IPS DF 6.9 (cell line): ENCODE data around the gene TBC1D13.
"Not testable (repeated sequence)": the region's sequence is repeated elsewhere in the genome, so short reads cannot be mapped to it uniquely, and the experiment has no call there.

ENCODE experiments used
- DNase-seq: peaks from one replicate; pipeline ENCODE4 v3.0.0-alpha.2; 2013; ENCODE audit warnings: low read depth, low spot score
- H3K27ac ChIP-seq: one replicate; pipeline ENCODE4 v1.5.1; 2013; ENCODE audit warnings: low read length, control low read depth
- H3K27me3 ChIP-seq: 2 replicates; pipeline ENCODE4 v1.6.1; 2013; ENCODE audit warnings: mild to moderate bottlenecking, low read length; ENCODE audit not compliant: control insufficient read depth, insufficient read depth
- H3K36me3 ChIP-seq: 2 replicates; pipeline ENCODE4 v1.6.1; 2013; ENCODE audit warnings: low read length; ENCODE audit not compliant: control insufficient read depth, insufficient read depth
- H3K4me1 ChIP-seq: 2 replicates; pipeline ENCODE4 v1.6.1; 2013; ENCODE audit warnings: low read length; ENCODE audit not compliant: control insufficient read depth, insufficient read depth
- H3K4me3 ChIP-seq: 2 replicates; pipeline ENCODE4 v1.5.1; 2013; ENCODE audit warnings: mild to moderate bottlenecking, low read length
- H3K9me3 ChIP-seq: 2 replicates; pipeline ENCODE4 v1.6.1; 2013; ENCODE audit warnings: low read length, inconsistent platforms; ENCODE audit not compliant: control insufficient read depth, insufficient read depth
- WGBS: extraction: QIAGEN DNeasy Blood & Tissue Kit; methylation state at CpG from one replicate; pipeline ENCODE4 v1.1.7; 2013; ENCODE audit warnings: mixed read lengths, missing lambda C conversion rate; ENCODE audit not compliant: insufficient read length, insufficient coverage; 5-methylcytosine and 5-hydroxymethylcytosine counted together

The TBC1D13 gene

GRCh38 chr9:128782669-128783068 lies 4.4 kb upstream of the TBC1D13 start:
- Histone ChIP-seq H3K27me3 (no peaks in the 10 kb centered on the region), H3K27ac (no peak overlapping the region), H3K4me1 (no peaks in the 10 kb centered on the region), H3K9me3 (no peaks in the 10 kb centered on the region; the same call in 1 of the 2 replicates), H3K36me3 (no peaks in the 10 kb centered on the region), H3K4me3 (no peak overlapping the region)
- WGBS, result no CpG with 5 or more reads among the region's 1 CpG
- no peak for DNase-seq

GRCh38 chr9:128785427-128785826 lies 1.6 kb upstream of the TBC1D13 start:
- DNase-seq, result no peak
- no peaks in the 10 kb centered on the region for H3K4me1 ChIP-seq
- no peak overlapping the region for H3K4me3 ChIP-seq

GRCh38 chr9:128787659-128788058 lies 606 bp downstream of the TBC1D13 start:
- H3K4me3 ChIP-seq, result peak overlapping the region; percentile 77; the same call in 1 of the 2 replicates
- no peak for DNase-seq
- WGBS, result no CpG with 5 or more reads among the region's 7 CpGs
- no peaks in the 10 kb centered on the region for H3K4me1 ChIP-seq
- H3K27ac ChIP-seq, result no peak overlapping the region
- H3K27me3 ChIP-seq, result no peaks in the 10 kb centered on the region
- H3K36me3 ChIP-seq, result peaks cover 15% of the 10 kb centered on the region
- H3K9me3 ChIP-seq, result no peaks in the 10 kb centered on the region

More at GRCh38 chr9:128785427-128785826, 1.6 kb upstream of the TBC1D13 start:
- Histone ChIP-seq H3K9me3 (no peaks in the 10 kb centered on the region), H3K27me3 (no peaks in the 10 kb centered on the region), H3K36me3 (no peaks in the 10 kb centered on the region), H3K27ac (no peak overlapping the region)
- no CpG with 5 or more reads among the region's 6 CpGs for WGBS

GRCh38 chr9:128788445-128788844 lies 1.4 kb downstream of the TBC1D13 start:
- WGBS, result no CpG with 5 or more reads among the region's 1 CpG

GRCh38 chr9:128790536-128790935 lies 3.5 kb downstream of the TBC1D13 start:
- H3K27me3 ChIP-seq, result no peaks in the 10 kb centered on the region
- H3K4me1 ChIP-seq, result no peaks in the 10 kb centered on the region
- H3K36me3 ChIP-seq, result peaks cover 23% of the 10 kb centered on the region
- no peaks in the 10 kb centered on the region for H3K9me3 ChIP-seq
- WGBS, result no CpG with 5 or more reads among the region's 4 CpGs
- no peak for DNase-seq
- H3K27ac ChIP-seq, result no peak overlapping the region
- no peak overlapping the region for H3K4me3 ChIP-seq

More at GRCh38 chr9:128788445-128788844, 1.4 kb downstream of the TBC1D13 start:
- H3K36me3 ChIP-seq, result peaks cover 19% of the 10 kb centered on the region
- H3K27me3 ChIP-seq, result no peaks in the 10 kb centered on the region
- no peaks in the 10 kb centered on the region for H3K4me1 ChIP-seq
- no peak overlapping the region for H3K4me3 ChIP-seq
- DNase-seq, result no peak
- no peak overlapping the region for H3K27ac ChIP-seq
- H3K9me3 ChIP-seq, result no peaks in the 10 kb centered on the region

GRCh38 chr9:128792134-128792533 lies 5.1 kb downstream of the TBC1D13 start:
- H3K4me1 ChIP-seq, result no peaks in the 10 kb centered on the region
- H3K27ac ChIP-seq, result no peak overlapping the region
- no CpG with 5 or more reads among the region's 9 CpGs for WGBS
- no peaks in the 10 kb centered on the region for H3K9me3 ChIP-seq
- no peaks in the 10 kb centered on the region for H3K27me3 ChIP-seq
- no peak for DNase-seq
- H3K36me3 ChIP-seq, result peaks cover 23% of the 10 kb centered on the region
- no peak overlapping the region for H3K4me3 ChIP-seq

GRCh38 chr9:128792978-128793686 lies 6.1 kb downstream of the TBC1D13 start:
- Histone ChIP-seq H3K4me1 (no peaks in the 10 kb centered on the region), H3K27me3 (no peaks in the 10 kb centered on the region), H3K36me3 (peaks cover 23% of the 10 kb centered on the region), H3K9me3 (no peaks in the 10 kb centered on the region), H3K4me3 (no peak overlapping the region), H3K27ac (no peak overlapping the region)
- no peak for DNase-seq
- no CpG with 5 or more reads among the region's 8 CpGs for WGBS

- no CpG with 5 or more reads among the region's 2 CpGs for WGBS
- H3K36me3 ChIP-seq, result peaks cover 28% of the 10 kb centered on the region
These were observed 7.9 kb downstream of the TBC1D13 start for GRCh38 chr9:128794961-128795360.

GRCh38 chr9:128798896-128799295 lies 11.8 kb downstream of the TBC1D13 start:
- H3K27me3 ChIP-seq, result no peaks in the 10 kb centered on the region
- peaks cover 13% of the 10 kb centered on the region for H3K36me3 ChIP-seq
- H3K4me3 ChIP-seq, result no peak overlapping the region
- no CpG with 5 or more reads among the region's 8 CpGs for WGBS
- no peak overlapping the region for H3K27ac ChIP-seq
- no peak for DNase-seq
- H3K9me3 ChIP-seq, result no peaks in the 10 kb centered on the region
- no peaks in the 10 kb centered on the region for H3K4me1 ChIP-seq

More at GRCh38 chr9:128794961-128795360, 7.9 kb downstream of the TBC1D13 start:
- not testable (repeated sequence) for DNase-seq, H3K27me3 ChIP-seq, H3K4me1 ChIP-seq, H3K9me3 ChIP-seq, H3K27ac ChIP-seq, H3K4me3 ChIP-seq

GRCh38 chr9:128800061-128800460 lies 13.0 kb downstream of the TBC1D13 start:
- H3K36me3 ChIP-seq, result peaks cover 12% of the 10 kb centered on the region

GRCh38 chr9:128802482-128802881 lies 15.4 kb downstream of the TBC1D13 start:
- Histone ChIP-seq H3K27me3 (no peaks in the 10 kb centered on the region), H3K27ac (no peak overlapping the region), H3K36me3 (peaks cover 24% of the 10 kb centered on the region), H3K4me3 (no peak overlapping the region), H3K9me3 (no peaks in the 10 kb centered on the region), H3K4me1 (no peaks in the 10 kb centered on the region)
- no peak for DNase-seq
- WGBS, result no CpG with 5 or more reads among the region's 4 CpGs

More at GRCh38 chr9:128800061-128800460, 13.0 kb downstream of the TBC1D13 start:
- Histone ChIP-seq H3K4me1 (no peaks in the 10 kb centered on the region), H3K4me3 (no peak overlapping the region), H3K27ac (no peak overlapping the region), H3K27me3 (no peaks in the 10 kb centered on the region), H3K9me3 (no peaks in the 10 kb centered on the region)
- WGBS, result no CpG with 5 or more reads among the region's 7 CpGs
- no peak for DNase-seq
